ENCODE data around the gene AQP1.
A peak's percentile ranks its signal among the peaks of the same experiment; 100 is the strongest.

Gene AQP1

DNA sequence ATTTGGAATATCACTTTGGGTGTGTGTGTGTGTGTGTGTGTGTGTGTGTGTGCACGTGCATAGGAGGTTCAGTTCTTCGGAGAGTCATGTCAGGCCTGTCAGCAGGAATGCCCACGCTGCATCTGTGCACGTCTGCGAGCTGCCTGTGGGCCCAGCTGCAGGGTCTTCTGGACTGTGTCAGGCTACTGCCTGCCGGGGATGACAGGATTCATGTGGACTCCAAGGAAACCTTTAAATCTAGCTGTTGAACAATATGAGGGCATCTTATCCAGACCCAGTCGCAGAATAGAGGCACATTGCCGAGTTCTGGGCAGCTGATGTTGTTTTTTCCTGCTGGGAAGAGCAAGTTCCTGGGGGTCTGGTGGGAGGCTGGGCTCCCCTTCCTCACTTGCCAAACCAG is 19.0 kb downstream of the AQP1 start:
- H3K4me3 ChIP-seq (ENCODE audit: low read length): no peak overlapping the region
- DNase-seq (ENCODE audit: low read depth, low spot score): no peak

DNA sequence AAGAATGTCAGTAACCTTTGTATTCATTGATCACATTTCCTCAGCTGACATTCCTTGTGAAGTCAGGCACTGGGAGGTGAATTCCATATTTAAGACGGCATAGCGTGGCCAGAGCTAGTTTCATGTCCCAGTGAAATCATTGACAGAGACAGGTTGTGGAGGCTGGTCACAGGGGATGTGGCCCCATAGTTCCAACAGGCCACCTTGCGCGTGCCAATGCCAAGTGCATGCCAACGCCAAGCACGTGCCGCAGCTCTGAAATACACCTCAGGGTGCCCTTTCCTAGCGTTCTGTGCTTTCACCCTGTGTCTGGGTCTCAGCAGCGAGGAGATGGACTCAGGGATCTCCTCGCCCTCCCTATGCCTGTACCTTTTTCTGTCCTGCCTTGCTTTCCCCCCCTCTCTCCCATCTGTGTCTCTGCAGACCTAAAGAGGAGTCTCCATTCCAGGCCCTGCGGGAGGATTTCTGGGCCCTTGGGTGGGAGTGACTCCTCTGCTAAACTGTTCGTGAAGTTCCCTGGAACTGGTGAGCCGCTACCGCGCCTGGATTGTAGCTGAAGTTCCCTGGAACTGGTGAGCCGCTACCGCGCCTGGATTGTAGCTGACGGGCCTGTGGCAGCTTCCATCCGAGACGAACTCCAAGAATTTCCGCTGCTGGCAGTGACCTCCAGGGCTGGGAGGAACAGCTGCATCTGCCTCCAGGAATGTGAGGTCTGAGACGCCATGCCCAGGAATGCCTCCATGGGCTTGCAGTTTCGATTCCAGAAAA is 19.7 kb downstream of the AQP1 start:
- H3K4me3 ChIP-seq (ENCODE audit: low read length): no peak overlapping the region
- no peak for DNase-seq (ENCODE audit: low read depth, low spot score)

DNA sequence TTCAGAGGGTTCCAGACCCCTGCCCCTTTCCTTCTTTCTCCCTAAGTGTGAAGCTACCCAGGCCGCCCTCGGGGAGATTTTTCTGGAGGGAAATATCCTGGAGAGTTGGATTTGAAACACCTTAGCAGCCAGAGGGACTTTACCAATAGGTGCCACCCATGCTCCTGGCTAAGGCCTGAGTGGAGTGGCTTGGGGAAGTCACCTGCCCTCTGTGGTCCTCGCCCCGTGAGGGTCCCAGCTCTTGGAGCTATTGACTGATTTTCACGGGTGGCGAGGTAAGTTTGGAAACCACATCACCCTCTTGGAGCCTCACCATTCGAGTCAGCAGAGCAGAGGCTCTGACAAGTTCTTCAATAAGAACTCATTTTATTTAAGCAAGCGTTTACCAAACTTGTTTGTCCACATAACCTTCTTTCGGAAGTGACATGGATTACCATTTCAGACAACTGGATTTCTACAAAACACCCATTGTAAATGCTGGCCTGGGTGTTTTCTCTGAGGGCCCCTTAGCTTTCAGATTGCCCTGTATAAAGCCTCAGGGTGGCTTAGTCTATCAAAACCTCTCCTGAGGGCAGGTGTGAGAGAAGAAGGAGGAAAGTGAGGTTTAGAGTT is 20.4 kb downstream of the AQP1 start:
- no peak overlapping the region for H3K4me3 ChIP-seq (ENCODE audit: low read length)
- no peak for DNase-seq (ENCODE audit: low read depth, low spot score)

DNA sequence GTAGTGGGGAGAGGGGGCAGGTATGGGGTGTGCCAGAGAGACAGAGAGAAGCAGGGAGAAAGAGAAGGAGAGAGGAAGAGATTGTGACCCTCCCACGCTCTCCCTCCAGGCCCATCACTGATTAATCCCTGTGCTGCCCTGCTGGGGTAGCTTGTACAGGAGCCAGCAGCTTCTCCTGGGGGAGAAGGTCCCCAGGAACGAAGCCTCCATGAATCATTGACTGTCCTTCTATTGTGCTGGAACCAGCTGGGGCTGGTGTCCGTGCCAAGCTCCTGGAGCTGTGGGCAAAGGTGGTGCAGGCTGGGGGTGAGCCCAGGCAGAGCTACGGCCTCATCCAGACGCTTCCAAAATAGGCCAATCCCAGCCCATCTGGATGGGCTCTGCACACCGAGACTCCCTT is 20.9 kb downstream of the AQP1 start:
- no peak overlapping the region for H3K4me3 ChIP-seq (ENCODE audit: low read length)
- no peak for DNase-seq (ENCODE audit: low read depth, low spot score)

DNA sequence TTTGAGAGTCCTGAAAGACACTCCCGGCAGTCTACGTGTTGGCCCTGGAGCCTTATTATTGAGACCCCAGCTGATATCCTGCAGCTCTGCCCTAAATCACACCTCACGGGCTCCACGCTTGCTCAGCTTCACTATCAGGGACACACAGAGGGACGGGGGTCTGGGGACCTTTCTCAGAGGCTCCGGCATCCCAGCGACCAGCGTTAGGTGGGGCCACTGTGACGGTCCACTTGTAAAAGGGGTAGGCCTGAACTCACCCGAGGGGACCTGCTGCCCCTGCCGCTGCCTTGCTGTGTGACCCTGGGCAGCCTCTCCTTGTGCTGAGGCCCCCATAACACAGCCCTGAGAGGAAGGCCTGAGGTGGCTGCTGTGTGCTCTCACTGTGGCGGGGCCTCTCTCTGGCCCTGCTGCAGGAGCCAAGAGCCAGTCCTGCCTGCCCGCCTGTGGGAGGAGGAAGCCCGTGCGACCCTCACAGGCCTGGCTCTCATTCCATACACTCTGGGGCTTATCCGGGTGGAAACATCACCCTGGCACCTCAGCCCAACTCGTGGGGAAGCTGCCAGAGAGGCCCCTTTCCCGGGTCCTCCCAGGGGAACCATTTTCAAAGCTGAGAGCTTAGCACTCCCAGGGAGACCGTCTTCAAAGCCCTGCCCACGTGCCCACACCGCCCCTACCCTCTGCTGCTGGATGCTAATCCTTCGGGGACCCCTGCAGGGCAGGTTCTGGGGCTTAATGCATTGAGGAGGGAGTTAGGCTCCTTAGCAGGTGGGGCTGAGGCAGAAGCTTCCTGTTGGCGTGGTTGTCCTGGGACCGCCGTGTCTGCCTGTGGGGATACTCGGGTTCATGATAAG is 21.7 kb downstream of the AQP1 start:
- no peak overlapping the region for H3K4me3 ChIP-seq (ENCODE audit: low read length)
- DNase-seq (ENCODE audit: low read depth, low spot score): no peak

DNA sequence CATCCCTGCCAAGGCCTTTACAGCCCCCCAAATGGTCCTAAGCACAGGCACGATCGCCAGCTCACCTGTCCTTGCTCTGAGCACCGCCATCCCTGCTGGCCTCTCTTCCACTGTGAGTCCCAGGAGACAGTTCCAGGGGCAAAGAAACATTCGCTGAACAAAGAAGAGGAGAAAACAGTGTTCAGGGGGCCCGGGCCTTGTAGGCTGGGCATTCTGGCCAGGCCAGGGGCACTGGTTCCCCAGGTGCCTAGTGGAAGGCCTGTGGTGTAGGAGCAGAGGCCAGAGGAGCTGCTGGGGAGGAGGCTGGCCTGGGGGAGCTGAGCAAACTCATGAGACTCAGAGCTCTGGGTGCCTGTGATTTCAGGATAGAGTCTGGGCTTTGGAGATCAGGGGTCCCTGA is 22.6 kb downstream of the AQP1 start:
- no peak for DNase-seq (ENCODE audit: low read depth, low spot score)

DNA sequence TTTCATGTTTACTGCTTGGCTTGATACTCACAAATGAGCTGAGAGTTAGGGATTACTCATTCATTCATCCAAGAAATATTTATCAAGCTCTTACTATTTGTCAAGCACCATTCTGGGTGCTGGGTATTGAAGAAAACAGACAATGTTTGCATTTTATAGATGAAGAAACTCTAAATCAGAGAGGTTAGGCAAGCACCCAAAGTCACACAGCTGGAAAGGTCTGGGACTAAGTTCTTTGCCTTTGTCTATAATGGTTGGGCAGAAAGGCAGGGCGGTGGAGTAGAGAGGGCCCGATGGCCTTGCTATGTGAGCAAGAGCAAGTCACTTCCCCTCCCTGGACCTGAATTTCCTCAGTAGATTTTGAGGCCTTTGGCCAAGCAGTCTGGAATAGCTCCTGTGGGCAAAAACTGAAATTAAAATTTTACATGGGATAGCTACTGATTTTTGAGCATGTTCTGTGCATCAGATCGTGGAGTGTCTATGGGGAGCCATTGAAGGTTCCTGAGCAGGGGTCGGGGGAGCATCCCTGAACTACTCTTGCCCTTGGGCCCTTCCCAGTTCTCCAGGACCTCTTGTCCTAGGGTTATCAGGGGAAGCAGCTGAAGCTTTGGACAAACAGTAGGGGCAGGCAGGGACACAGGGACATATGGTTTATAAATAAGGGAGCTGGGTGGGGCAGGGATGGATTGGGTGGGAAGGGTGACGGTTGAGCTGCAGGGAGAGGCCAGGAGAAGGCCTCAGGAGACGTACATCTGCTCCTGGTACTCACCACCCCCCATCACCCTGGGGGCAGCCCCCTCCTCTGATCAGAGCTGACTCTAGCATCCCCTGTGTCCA is 23.3 kb downstream of the AQP1 start:
- no peak for DNase-seq (ENCODE audit: low read depth, low spot score)
- H3K4me3 ChIP-seq (ENCODE audit: low read length): no peak overlapping the region

More for the DNA sequence above, 22.6 kb downstream of the AQP1 start:
- H3K4me3 ChIP-seq (ENCODE audit: low read length): no peak overlapping the region

DNA sequence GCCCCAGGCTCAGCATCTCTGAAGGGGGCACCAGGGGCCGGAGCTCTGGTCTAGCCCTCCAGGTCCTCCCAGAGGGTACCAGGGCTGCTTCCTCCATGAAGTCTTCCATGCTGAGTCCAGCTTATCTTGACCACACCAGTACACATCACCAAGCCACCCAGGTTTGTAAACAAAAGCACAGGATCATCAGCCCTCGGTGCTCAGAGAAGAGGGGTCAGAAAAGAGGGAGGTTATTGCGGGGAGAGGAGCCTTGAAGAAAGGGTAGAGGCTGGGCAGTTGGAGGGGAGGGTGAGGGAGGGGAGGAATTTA is 23.9 kb downstream of the AQP1 start:
- no peak overlapping the region for H3K4me3 ChIP-seq (ENCODE audit: low read length)
- no peak for DNase-seq (ENCODE audit: low read depth, low spot score)

DNA sequence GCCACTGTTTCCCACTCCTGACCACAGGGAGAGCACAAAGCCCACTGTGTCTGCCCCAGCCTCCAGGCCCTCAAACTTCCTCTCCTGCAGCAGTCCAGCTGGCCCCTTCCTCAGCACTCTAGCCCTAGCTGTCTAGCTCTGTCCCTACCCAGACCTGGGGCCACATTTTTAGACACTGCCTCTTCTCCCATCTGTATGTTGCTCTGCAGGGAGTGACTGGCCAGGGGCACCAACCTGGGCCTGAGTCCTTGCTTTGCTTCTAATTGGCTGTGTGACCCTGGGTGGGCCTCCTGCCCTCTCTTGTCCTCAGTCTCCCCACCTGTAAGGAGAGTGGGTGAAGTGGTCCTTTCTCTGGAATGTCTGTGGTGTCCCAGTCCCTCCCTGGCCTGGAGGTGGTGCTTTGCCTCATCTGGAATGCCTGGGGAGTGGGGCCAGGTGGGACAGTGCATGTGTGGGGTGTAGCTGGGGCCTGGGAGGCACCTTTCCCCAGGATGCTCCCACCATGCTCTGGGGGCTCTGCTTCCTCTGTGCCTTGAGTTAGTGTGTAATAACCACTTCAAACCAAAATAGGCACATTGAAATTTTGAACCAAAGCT is 25.1 kb downstream of the AQP1 start:
- DNase-seq (ENCODE audit: low read depth, low spot score): no peak
- no peak overlapping the region for H3K4me3 ChIP-seq (ENCODE audit: low read length)

DNA sequence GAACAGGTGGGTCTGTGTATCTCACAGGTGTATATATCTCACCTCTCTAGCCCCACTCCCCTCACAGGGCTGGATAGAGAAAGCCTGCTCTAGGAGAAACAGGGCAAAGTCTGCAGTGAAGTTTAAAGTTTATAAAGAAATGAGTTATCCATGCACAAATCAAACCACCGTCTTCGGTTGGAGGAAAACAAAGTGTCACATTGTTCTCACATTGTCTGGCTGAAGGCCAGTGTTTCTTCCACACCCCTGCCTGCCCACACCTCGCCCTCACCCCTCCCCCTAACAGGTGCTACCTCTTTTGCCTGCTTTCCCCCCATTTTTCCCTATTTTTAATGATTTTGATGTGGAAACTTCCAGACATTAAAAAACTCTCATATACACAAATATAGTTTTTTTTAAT is 25.8 kb downstream of the AQP1 start:
- DNase-seq (ENCODE audit: low read depth, low spot score): no peak

DNA sequence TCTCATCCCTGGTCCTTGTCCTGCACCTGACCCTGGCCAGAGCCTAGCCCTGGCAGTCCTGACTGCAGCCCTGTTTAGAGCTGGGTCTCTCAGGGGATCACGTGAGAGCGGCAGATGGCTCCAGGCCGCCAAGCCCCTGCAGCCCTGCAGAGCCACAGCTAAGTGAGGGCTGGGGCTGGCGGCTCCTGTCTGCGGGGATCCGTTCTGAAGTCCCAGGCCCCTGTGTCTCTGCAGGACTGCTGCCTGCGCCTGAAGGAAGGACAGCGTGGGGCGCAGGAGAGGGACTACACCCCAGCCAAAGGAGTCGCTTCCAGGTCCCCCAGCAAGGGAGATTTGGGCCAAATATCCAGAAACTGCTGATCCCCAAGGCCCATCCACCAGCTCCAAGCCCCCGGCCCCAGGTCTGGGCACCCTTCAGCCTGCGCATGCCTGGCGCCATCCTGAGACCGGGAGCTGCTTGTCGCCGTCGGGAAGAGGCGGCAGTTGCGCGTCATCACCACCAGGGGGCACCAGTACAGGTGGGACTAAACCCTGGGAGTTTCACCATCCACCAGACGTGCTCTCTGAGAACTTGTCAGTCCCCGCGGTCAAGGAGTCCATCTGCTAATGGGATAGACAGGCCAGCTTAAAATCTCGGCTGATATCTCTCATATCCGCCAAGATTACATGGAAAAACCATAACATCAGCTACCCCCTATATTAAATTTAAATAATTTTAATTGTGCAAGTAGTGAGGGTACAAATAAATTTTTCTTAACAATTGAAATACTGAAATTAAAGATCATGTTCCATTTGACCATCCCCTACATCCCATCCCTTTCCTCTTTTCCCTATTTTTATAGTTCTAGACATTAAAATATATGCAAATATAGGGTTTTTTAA is 27.0 kb downstream of the AQP1 start:
- DNase-seq (ENCODE audit: low read depth, low spot score): peak; percentile 44
- H3K4me3 ChIP-seq (ENCODE audit: low read length): no peak overlapping the region

More for the DNA sequence above, 25.8 kb downstream of the AQP1 start:
- H3K4me3 ChIP-seq (ENCODE audit: low read length): no peak overlapping the region

DNA sequence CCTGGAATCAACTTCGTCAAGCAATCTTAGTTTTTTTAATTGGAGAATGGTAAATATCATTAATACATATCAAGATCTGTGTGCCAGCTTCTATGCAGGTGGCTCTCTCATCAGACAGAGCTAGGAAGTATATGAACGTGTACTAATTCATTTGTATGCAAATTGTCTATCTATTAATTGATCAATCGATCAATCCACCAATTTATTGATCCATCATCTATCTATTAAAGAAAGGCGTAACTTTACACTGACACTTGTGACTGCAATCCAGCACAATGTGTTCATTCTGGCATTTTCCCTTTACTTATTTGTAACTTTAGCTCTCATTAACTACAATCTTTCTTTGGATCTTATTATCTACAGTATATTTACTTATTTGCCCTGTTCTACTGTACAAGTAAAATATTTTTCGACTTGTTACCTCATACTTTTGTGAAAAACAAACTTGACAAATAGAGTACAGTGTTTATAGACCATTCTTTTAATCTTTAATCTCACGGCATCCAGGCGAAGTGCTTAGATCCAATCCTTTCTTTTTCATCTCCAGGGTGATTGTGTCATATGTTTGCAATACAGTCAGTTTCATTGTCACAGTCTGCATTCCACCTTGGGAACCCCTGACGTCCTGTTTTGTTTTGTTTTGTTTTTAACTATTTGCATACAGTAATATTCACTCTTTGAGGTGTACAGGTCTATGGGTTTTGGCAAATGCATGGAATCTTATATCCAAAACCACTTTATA is 30.1 kb downstream of the AQP1 start:
- no peak for DNase-seq (ENCODE audit: low read depth, low spot score)
- H3K4me3 ChIP-seq (ENCODE audit: low read length): no peak overlapping the region

DNA sequence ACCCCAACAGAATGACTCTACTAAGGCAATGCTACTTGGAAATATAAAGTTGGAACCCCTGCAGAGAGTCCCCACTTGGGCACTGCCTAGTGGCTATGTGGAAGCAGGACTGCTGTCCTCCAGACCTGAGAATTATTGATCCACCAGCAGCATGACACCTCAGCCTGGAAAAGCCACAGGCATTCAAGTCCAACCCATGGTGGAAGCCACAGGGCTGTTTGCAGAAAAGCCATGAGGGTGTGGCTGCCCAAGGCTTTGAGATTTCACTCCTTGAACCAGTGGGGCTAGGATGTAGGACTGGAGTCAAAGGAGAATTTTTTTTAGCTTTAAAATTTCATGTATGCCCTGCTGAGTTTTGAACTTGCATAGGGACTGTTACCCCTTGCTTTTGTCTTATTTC is 38.5 kb downstream of the AQP1 start:
- no peak overlapping the region for H3K4me3 ChIP-seq (ENCODE audit: low read length)
- no peak for DNase-seq (ENCODE audit: low read depth, low spot score)

DNA sequence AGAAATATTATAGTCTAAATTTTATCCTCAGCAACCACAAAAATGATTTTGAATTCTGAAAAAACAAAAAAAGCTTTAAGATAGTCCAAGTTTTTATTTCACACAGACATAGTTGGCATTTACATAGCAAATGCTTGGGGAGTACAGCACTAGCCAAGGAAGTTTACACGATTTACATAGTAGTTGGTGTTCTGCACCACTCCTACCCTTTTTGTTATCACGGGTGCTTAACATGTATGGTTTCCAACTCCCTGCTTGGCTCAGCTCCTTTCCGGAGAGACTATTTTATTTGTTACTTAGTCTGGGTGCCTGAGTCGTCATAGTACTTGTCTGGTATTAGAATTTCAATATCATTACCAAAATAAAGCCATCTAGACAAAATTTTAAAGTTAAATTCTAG is 43.3 kb downstream of the AQP1 start:
- no peak for DNase-seq (ENCODE audit: low read depth, low spot score)
- no peak overlapping the region for H3K4me3 ChIP-seq (ENCODE audit: low read length)

DNA sequence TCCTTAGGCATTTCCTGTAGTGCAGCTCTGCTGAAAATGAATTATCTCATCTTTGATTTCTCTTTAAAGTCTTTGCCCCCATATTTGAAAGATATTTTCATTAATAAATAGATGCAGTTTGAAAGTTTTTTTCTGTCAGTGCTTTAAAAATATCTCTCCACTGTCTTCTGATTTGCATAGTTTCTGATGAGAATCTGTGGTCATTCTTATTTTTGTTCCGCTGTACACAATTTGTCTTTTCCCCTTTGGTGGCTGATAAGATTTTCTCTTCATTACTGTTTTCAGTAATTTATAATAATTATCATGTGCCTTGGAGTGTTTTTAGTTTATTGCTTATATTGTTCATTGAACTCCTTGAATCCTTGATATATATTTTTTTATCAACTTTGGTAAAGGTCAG is 45.1 kb downstream of the AQP1 start:
- no peak for DNase-seq (ENCODE audit: low read depth, low spot score)
- no peak overlapping the region for H3K4me3 ChIP-seq (ENCODE audit: low read length)

DNA sequence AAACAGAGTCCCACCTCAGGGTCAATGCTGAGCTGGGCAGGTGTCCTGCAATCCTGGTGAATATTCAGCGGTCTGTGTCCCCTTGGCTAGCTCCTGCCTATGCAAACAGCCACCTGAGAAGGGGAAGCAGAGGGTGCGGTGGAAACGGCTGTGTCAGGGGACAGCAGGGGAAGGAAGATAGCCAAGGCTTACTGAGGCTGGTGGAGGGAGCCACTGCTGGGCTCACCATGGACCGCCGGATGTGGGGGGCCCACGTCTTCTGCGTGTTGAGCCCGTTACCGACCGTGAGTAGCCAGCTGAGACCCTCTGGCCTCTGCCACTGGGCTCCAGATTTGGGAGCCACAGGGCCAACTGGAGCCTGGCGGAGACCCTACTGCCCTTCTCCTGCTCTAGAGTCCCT is 52.2 kb downstream of the AQP1 start, which contains the start of gene GHRHR:
Gene GHRHR (plus strand): TSS at position 112 of the 400 bp plus-strand sequence. CDS start 116 bp downstream, at position 228.
- DNase-seq (ENCODE audit: low read depth, low spot score): no peak
- H3K4me3 ChIP-seq (ENCODE audit: low read length): no peak within 1 kb of the TSS

DNA sequence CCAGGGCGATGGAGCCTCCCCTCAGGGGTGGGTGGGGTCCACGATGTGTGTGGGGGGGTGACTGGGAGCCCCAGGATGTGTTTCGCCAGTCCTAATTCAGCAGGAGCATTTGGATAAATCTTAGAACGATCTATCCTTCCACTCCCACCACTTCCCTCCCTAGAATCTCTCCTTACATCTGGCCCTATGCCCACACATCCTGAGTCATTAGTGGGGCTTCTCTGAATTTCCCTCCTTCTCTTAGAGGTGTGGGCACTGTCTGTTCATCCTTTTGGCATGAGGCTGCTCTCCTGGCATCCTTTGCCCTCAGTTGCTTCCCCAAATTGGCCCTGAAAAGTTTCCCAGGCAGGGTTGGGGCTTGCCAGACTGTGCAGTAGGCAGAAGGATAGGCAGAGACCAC is 53.7 kb downstream of the AQP1 start:
- no peak for DNase-seq (ENCODE audit: low read depth, low spot score)
- H3K4me3 ChIP-seq (ENCODE audit: low read length): no peak overlapping the region
